HG03095 (cell line): Measurements from ENCODE around the gene CAMK2D.
"Not testable (repeated sequence)": the region's sequence is repeated elsewhere in the genome, so short reads cannot be mapped to it uniquely, and the experiment has no call there.

ENCODE experiments used
- ATAC-seq: cut with Tn5 transposase; IDR thresholded peaks from one replicate; pipeline ENCODE4 v1.9.1; 2021; ENCODE audit warnings: moderate library complexity; ENCODE audit not compliant: unreplicated experiment

The CAMK2D gene

GRCh38 chr4:113687067-113687718, 74.3 kb downstream of the CAMK2D start:
- no peak for ATAC-seq

DNA sequence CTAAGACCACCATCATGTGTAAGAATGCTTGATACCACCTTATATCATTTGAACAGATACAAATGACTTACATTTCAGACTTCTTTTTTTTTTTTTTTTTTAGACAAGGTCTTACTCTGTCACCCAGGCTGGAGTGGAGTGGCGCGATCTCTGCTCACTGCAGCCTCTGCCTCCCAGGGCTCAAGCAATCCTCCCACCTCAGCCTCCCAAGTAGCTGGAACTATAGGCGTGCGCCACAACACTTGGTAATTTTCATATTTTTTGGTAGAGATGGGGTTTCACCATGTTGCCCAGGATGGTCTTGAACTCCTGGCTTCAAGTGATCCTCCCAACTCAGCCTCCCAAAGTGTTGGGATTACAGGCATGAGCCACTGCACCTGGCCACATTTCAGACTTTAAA, 76.4 kb downstream of the CAMK2D start:
- ATAC-seq: not testable (repeated sequence)

GRCh38 chr4:113684534-113685091, 76.9 kb downstream of the CAMK2D start:
- no peak for ATAC-seq

GRCh38 chr4:113682730-113683537, 78.6 kb downstream of the CAMK2D start:
- peak; percentile 99 for ATAC-seq

- no peak for ATAC-seq
These were observed 82.9 kb downstream of the CAMK2D start for GRCh38 chr4:113678641-113679040.

DNA sequence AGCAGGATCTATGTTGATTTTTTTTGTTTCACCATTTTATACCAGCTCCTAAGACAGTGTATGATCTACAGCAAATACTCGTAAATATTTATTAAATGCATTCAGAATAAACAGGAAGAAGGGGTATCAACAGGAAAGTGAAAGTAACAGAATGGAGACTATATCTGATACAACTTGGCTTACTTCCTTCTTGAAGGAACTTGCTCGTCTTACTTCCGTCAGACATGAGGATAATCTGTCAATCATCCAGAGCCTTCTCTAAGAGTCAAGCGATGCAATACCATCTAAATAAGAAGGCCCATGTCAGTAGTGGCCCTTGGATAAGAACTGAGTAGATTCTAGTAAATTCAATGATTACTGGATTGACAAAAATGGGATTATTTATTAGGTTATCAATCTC, 84.2 kb downstream of the CAMK2D start:
- no peak for ATAC-seq

GRCh38 chr4:113675731-113676697, 85.5 kb downstream of the CAMK2D start:
- ATAC-seq: no peak

GRCh38 chr4:113674733-113675132, 86.8 kb downstream of the CAMK2D start:
- no peak for ATAC-seq

GRCh38 chr4:113674251-113674650, 87.3 kb downstream of the CAMK2D start:
- ATAC-seq: no peak

DNA sequence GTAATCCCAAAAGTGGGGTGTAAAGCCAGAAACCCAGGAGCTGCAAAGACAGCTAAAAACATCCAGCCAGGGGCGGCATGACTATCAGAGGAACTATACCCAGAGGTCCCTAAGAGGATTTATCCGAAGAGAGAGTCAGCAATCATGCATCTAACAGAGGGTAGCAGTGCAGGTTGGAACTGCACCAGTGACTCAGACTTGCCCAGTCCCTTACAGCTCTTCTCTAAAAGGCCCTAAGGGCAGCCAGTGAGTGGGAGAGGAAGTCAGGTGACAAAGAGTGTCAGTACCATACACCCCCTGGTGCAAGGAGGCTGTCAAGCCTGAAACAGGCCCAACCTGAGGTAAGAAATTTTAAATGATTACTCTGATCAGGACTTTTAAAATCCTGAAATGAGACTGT, 88.1 kb downstream of the CAMK2D start:
- ATAC-seq: peak; percentile 83

DNA sequence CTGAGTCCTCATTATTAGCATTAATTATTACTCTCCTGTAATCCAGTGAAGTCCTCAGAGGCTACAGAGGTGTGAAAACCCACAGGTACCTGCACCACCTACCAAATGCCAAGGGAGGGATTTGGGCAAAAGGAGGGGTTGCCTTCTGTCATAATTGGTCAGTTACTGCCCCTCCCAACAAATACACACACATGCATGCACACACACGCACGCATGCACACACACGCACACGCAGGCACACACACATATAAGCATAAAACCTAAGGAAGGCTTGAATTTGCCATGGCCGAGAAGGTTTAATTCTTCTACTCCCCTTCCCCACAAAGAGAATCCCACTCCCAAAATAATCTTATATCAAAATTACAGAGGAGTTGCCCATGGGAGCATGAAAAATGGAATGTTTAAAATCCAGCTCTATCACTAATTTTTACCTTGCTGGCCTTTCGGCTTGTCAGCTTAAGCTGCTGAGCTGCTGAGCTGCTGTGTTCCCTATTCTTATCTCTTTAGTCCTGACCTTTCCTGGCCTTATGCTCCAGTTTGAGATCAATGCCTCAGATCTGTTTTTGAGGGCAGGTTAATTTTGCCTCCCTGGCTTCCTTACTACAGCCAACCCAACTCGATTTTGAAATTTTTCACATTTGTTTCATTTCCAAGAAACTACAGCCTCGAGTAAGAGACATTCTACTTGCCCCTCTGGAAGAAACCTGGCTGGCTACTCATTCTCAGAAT, 95.0 kb downstream of the CAMK2D start:
- no peak for ATAC-seq

GRCh38 chr4:113665036-113665435, 96.5 kb downstream of the CAMK2D start:
- ATAC-seq: no peak

GRCh38 chr4:113662581-113662980, 99.0 kb downstream of the CAMK2D start:
- ATAC-seq: no peak

- no peak for ATAC-seq
These were observed 102.4 kb downstream of the CAMK2D start for GRCh38 chr4:113659127-113659526.

DNA sequence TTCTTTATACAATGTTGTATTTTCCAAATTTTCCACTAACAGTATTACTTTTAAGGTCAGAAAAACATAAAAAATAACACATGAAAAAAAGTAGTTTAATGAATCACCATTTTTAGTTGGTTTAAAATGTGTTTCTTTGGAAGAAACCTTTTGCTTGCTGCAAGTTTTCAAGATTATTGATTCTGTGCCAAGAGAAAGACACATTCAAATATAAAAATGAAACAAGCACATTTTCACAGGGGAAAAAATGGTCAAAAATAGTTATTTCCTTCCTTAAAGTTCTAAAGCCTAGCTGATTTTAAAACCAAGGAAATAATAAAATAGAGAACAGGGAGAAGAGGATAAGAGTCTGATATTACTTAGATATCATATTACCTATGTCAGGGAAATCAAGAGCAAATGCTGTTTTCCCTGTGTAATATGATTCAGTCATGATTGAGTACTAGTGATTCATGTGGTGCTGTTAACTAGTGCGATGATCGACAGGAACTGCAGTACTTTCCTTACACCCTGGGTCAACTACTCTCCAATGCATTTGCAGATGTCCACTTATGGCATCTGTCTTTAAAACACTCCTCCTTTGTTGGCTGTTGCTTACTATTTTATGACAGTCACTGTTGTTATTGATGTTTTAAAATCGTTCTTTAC, 103.8 kb downstream of the CAMK2D start:
- no peak for ATAC-seq

- ATAC-seq: no peak
These were observed 107.7 kb downstream of the CAMK2D start for GRCh38 chr4:113653871-113654270.

GRCh38 chr4:113646442-113646822, 115.1 kb downstream of the CAMK2D start:
- ATAC-seq: no peak

DNA sequence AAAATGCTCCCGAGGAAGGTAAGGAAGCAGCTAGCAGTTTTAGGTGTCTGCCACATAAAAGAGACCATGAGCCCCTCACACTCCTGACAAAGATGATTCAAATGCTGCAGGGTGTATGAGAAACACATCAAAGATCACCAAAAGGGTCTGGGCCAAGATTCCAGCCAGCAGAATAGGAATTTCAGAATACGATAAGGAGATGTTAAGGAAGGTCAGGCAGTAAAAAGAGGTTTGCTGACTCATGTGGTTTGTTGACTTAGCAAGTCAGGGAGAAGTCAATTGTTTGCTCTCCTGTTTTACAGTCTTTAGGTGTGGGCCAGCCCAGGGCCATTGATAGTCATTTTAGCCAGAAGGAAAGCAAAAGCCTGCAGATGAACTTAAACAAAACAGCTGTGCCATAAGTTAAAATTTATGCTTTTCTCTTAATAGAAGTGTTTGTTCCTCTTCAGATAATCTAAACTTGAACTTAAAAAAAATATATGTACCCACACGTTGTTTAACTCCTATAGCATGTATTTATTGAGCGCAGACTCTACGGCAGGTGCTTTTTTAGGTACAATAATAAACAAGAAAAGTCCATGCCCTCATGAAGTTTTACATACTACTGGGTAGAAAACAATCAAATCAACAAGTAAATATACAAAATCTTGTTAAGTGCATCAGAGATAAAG, 115.6 kb downstream of the CAMK2D start:
- no peak for ATAC-seq

DNA sequence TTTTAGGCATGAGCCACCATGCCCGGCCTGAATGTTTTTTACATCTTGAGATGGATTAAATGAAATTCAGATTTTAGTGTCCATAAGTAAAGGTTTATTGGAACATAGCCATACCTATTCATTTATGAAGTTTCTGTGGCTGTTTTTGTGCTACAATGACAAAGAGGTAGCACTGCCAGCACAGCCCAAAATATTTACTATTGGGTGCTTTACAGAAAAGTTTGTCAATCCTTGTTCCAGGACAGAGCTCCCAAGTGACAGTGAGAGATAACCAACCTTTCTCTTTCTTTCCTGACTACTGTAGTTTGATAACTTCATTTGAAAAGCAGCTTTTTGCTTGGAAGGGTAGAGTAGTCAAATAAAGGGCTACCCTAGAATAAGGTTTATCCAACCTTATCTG, 116.2 kb downstream of the CAMK2D start:
- no peak for ATAC-seq
